ENCODE results near the gene TMEM238L.

GRCh38 chr17:10751563-10751962 lies 52.3 kb downstream of the TMEM238L start:
- TF ChIP-seq POLR2A (IDR thresholded peaks at IDR 0.05) (no peak), POLR2AphosphoS5 (IDR thresholded peaks at IDR 0.05) (no peak), CTCF (IDR thresholded peaks at IDR 0.05) (no peak)

Measured in gastroesophageal sphincter (tissue), 3 donors.